ENCODE data around the gene GPRIN3. TPM values are rescaled to one million over a fixed set of nuclear protein-coding genes. Genes with fewer than 3 reads are reported as not detected.

GPRIN3 gene
- total and polyA plus RNA-seq, 2 experiments from 2014 or later, result 0.74 to 3.2 TPM

DNA sequence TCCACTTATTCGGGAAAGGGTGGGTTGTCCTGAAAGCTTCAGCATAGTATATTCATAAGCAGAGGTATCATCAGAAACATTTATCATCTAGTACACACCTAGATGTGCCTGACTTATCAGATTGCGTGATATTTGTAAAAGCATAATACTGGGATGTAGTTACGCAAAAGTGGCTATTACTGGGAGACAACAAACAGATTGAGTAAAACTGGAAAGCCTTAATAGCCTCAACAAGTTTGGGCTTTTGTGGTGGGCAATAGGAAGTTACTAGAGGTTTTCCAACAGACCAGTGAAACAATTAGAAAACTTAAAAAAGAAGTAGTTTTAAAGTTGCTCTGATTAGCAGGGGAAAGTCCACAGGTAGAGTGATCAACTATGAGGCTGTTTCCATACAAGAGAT is 39.8 kb downstream of the GPRIN3 start:
- no peak overlapping the region for H3K4me3 ChIP-seq
- Mint-ChIP-seq H3K9me3 (no peaks in the 10 kb centered on the region), H3K4me3 (no peak overlapping the region), H3K27ac (no peak overlapping the region), H3K4me1 (peaks cover 7% of the 10 kb centered on the region; the same call in 2 of the 3 replicates), H3K36me3 (ENCODE audit: low read depth) (no peaks in the 10 kb centered on the region), H3K27me3 (ENCODE audit: insufficient read depth, low read depth, poor library complexity) (peaks cover 2% of the 10 kb centered on the region)
- H3K4me1 ChIP-seq (ENCODE audit: insufficient read depth), result no peaks in the 10 kb centered on the region
- DNase-seq (ENCODE audit: low spot score), result no peak
- no peak overlapping the region for H2AFZ ChIP-seq
- no peak overlapping the region for H3K4me2 ChIP-seq
- TF ChIP-seq ZNF331 (CRISPR knock-in tag; IDR thresholded peaks at IDR 0.05; ENCODE audit: low read depth), result no peak
- TF ChIP-seq EZH2 (IDR thresholded peaks at IDR 0.05; ENCODE audit: low read depth, unreplicated experiment), result no peak
- TF ChIP-seq EZH2phosphoT487 (IDR thresholded peaks at IDR 0.05; ENCODE audit: unreplicated experiment), result no peak
- TF ChIP-seq ZNF114 (CRISPR knock-in tag; IDR thresholded peaks at IDR 0.05), result no peak
- TF ChIP-seq, protein P1, sequence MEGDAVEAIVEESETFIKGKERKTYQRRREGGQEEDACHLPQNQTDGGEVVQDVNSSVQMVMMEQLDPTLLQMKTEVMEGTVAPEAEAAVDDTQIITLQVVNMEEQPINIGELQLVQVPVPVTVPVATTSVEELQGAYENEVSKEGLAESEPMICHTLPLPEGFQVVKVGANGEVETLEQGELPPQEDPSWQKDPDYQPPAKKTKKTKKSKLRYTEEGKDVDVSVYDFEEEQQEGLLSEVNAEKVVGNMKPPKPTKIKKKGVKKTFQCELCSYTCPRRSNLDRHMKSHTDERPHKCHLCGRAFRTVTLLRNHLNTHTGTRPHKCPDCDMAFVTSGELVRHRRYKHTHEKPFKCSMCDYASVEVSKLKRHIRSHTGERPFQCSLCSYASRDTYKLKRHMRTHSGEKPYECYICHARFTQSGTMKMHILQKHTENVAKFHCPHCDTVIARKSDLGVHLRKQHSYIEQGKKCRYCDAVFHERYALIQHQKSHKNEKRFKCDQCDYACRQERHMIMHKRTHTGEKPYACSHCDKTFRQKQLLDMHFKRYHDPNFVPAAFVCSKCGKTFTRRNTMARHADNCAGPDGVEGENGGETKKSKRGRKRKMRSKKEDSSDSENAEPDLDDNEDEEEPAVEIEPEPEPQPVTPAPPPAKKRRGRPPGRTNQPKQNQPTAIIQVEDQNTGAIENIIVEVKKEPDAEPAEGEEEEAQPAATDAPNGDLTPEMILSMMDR (conservative IDR thresholded peaks at IDR 0.05; ENCODE audit: low read depth in 2 of 2), result no peak
- no peak for TF ChIP-seq REST (IDR thresholded peaks at IDR 0.05; ENCODE audit: unreplicated experiment)
- no peak for TF ChIP-seq POLR2AphosphoS5 (IDR thresholded peaks at IDR 0.05; ENCODE audit: low read depth)
- TF ChIP-seq STAT1 (IDR thresholded peaks at IDR 0.05; ENCODE audit: unreplicated experiment), result no peak
- TF ChIP-seq JUNB (IDR thresholded peaks at IDR 0.05; ENCODE audit: unreplicated experiment), result no peak
- TF ChIP-seq, protein P2, sequence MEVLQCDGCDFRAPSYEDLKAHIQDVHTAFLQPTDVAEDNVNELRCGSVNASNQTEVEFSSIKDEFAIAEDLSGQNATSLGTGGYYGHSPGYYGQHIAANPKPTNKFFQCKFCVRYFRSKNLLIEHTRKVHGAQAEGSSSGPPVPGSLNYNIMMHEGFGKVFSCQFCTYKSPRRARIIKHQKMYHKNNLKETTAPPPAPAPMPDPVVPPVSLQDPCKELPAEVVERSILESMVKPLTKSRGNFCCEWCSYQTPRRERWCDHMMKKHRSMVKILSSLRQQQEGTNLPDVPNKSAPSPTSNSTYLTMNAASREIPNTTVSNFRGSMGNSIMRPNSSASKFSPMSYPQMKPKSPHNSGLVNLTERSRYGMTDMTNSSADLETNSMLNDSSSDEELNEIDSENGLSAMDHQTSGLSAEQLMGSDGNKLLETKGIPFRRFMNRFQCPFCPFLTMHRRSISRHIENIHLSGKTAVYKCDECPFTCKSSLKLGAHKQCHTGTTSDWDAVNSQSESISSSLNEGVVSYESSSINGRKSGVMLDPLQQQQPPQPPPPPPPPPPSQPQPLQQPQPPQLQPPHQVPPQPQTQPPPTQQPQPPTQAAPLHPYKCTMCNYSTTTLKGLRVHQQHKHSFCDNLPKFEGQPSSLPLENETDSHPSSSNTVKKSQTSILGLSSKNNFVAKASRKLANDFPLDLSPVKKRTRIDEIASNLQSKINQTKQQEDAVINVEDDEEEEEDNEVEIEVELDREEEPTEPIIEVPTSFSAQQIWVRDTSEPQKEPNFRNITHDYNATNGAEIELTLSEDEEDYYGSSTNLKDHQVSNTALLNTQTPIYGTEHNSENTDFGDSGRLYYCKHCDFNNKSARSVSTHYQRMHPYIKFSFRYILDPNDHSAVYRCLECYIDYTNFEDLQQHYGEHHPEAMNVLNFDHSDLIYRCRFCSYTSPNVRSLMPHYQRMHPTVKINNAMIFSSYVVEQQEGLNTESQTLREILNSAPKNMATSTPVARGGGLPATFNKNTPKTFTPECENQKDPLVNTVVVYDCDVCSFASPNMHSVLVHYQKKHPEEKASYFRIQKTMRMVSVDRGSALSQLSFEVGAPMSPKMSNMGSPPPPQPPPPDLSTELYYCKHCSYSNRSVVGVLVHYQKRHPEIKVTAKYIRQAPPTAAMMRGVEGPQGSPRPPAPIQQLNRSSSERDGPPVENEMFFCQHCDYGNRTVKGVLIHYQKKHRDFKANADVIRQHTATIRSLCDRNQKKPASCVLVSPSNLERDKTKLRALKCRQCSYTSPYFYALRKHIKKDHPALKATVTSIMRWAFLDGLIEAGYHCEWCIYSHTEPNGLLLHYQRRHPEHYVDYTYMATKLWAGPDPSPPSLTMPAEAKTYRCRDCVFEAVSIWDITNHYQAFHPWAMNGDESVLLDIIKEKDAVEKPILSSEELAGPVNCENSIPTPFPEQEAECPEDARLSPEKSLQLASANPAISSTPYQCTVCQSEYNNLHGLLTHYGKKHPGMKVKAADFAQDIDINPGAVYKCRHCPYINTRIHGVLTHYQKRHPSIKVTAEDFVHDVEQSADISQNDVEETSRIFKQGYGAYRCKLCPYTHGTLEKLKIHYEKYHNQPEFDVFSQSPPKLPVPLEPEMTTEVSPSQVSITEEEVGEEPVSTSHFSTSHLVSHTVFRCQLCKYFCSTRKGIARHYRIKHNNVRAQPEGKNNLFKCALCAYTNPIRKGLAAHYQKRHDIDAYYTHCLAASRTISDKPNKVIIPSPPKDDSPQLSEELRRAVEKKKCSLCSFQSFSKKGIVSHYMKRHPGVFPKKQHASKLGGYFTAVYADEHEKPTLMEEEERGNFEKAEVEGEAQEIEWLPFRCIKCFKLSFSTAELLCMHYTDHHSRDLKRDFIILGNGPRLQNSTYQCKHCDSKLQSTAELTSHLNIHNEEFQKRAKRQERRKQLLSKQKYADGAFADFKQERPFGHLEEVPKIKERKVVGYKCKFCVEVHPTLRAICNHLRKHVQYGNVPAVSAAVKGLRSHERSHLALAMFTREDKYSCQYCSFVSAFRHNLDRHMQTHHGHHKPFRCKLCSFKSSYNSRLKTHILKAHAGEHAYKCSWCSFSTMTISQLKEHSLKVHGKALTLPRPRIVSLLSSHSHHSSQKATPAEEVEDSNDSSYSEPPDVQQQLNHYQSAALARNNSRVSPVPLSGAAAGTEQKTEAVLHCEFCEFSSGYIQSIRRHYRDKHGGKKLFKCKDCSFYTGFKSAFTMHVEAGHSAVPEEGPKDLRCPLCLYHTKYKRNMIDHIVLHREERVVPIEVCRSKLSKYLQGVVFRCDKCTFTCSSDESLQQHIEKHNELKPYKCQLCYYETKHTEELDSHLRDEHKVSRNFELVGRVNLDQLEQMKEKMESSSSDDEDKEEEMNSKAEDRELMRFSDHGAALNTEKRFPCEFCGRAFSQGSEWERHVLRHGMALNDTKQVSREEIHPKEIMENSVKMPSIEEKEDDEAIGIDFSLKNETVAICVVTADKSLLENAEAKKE (CRISPR knock-in tag; IDR thresholded peaks at IDR 0.05), result no peak
- no peaks in the 10 kb centered on the region; the same call in 1 of the 2 replicates for H3K9me2 ChIP-seq (ENCODE audit: insufficient read depth)
- no peak overlapping the region for H3K27ac ChIP-seq (ENCODE audit: low read depth)
- no peaks in the 10 kb centered on the region for H3F3A ChIP-seq (replicated peaks; ENCODE audit: low read depth)
- no peaks in the 10 kb centered on the region for H3K27me3 ChIP-seq (ENCODE audit: insufficient read depth)
- H3K36me3 ChIP-seq (ENCODE audit: insufficient read depth), result no peaks in the 10 kb centered on the region
- no peaks in the 10 kb centered on the region for H4K20me1 ChIP-seq (replicated peaks; ENCODE audit: insufficient read depth)
- H3K79me2 ChIP-seq (replicated peaks; ENCODE audit: insufficient read depth), result no peaks in the 10 kb centered on the region
- ATAC-seq, result no peak

Data from GM23338 (cell line).